Stimulated activated CD4-positive, alpha-beta T cell treated with anti-CD3 and anti-CD28 coated beads, Interleukin-4, amount 100 ng/mL, for 1 hour (primary cell): ENCODE data around the gene FKBP14.

Experiments used
- DNase-seq: peaks from one replicate; pipeline ENCODE4 v3.0.0-alpha.2; 2020

FKBP14 gene, protein sequence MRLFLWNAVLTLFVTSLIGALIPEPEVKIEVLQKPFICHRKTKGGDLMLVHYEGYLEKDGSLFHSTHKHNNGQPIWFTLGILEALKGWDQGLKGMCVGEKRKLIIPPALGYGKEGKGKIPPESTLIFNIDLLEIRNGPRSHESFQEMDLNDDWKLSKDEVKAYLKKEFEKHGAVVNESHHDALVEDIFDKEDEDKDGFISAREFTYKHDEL

DNA sequence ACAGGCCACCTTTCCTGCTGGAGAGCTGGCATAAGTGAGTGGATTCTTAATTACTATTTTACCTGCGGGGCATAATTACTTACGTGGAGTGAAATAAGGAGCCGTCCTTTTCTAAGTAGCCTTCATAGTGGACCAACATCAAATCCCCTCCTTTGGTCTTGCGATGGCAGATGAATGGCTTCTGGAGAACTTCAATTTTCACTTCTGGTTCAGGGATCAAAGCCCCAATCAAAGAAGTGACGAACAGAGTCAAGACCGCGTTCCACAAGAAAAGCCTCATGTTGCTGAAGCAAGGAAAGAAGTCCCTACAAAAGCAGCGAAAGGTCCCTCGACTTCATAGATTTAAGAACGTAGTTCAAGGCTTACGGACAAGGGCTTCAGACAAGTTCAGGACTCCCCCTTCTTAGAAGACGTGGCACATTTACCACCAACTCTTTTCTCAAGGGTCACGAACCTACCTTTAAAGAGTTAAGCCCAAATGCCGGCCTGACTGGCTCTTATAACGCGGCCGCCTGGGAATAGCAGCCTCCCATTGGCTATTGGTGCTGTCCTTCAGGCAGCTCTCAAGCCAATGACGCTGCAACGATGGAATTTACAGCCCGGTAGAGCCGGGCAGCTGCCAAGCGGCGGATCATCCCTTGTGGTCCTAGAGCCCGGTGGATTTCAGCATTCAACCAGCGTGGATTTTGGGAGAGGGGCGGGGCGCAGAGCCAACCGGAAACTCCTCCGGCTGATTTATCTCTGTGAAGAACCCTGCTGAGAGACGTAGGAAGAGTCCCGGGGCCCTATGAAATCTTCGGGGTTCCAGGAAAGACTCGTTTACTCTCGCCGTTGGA is at the start of gene FKBP14:
Gene FKBP14 (minus strand): TSS at position 474 of the 836 bp plus-strand sequence. CDS start 194 bp downstream, at position 280.
- DNase-seq, result peak; percentile 87

- DNase-seq, result no peak
Observed at GRCh38 chr7:30074422-30075030, 48.0 kb upstream of the FKBP14 start.

GRCh38 chr7:30072735-30073134 is 46.2 kb upstream of the FKBP14 start:
- DNase-seq, result no peak

DNA sequence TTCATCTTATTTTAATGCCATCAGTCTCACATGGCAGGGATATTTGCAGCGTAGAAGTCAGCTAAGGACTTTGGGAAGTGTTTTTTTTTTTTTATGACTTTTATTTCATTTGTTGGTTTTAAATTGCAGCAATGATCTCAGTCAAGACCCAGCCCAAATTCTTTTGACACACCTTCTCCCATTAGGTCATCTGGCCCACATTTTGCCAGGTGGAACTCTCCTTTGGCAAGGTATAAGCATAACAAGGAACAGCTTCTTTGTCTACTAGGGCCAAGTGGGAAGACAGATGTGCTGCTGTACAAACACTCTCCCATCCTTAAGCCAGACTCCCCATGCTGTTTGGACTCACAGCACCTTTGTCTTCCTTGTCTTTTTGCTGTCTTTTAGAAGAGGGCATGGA is 43.5 kb upstream of the FKBP14 start:
- no peak for DNase-seq

DNA sequence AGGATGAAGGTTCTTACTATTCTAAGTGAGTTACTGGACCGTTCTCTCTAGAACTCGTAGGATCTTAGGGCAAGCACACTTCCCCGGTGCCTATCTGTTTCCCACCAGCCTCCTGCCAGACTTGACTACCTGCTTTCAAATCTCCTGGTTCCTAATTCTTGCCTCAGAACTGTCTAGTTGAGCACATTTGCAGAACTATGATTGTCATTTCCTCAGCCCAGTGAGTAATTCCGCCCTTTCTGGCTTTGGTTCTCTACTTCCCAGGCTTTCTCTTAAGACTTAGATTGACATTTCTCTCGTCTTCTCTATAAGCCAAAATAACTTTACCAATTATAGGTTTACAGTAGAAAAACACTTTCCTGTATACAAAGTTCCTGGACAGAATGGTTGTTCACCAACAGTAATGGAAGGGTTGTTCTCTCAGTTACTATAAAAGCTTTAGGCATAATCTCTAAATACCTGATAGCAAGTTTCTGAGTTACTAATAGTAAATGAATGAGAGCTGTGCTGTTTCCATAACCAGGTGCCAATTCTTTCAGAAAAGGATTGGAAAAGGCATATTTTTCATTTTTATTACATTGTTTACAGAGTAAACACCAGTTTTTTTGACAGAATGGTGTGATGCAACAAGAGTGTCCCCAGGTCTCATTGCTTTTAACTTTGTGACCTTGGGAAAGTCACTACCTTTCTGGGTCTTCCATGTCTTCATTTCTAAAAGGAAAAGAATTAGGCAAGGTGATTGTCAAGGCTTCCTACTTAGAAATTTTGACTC is 42.8 kb upstream of the FKBP14 start:
- no peak for DNase-seq

DNA sequence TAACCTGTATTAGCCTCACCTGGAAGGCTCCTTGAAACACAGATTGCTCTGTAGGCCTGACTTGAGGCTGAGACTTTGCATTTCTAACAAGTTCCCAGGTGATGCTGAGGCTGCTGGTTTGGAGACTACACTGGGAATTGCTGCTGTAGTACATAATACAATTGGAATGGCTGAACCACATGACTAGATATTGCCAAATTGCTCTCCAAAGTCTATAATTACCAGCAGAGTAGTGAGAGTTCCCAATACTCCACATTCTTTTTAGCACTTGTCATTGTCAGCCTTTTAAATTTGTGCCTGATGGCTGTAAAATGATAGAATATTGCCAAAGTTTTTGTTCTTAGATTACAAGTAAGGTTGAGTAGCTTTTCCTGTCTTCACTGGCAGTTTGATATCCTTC is 41.6 kb upstream of the FKBP14 start:
- no peak for DNase-seq

- no peak for DNase-seq
Observed at GRCh38 chr7:30066687-30067086, 40.2 kb upstream of the FKBP14 start.

DNA sequence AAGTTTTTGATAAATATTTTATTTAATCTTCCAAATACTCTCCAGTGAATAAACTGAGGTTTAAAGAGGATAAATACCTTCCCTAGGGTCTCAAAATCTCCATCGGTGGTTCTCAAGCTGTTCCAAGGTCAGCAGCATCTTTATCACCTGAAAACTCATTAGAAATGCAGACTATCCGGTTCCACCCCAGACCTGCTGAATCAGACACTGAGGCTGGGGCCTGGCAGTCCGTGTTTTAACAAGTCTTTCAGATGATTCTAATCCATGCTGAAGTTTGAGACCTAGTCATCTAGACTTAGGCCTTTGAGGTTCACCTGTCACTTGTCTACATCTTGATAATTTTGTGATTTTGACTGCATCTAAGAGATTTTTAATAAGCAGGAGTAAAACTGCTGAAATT is 39.2 kb upstream of the FKBP14 start:
- DNase-seq, result no peak

DNA sequence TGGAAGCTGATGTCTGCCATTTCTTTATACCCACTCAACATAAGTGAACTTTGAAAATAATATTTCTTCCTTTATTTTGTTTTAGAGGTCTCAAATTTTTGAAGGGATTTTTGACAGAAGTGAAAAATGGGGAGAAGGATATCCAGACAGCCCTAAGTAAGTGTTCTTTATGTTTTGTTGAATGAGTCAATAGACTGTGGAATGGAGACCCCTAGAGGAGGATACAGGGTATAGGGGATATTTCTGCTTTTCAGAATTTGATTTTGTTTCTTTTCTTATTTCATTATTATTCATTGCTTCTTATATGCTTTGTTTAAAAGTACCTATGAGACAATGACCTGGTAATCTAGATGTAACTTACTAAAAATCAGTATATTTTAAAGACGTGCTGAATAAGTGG is 36.1 kb upstream of the FKBP14 start:
- DNase-seq, result no peak

- peak; percentile 34 for DNase-seq
Observed at GRCh38 chr7:30061786-30062185, 35.3 kb upstream of the FKBP14 start.

- no peak for DNase-seq
Observed at GRCh38 chr7:30057741-30058140, 31.2 kb upstream of the FKBP14 start.

- DNase-seq, result no peak
Observed at GRCh38 chr7:30053068-30053467, 26.6 kb upstream of the FKBP14 start.

DNA sequence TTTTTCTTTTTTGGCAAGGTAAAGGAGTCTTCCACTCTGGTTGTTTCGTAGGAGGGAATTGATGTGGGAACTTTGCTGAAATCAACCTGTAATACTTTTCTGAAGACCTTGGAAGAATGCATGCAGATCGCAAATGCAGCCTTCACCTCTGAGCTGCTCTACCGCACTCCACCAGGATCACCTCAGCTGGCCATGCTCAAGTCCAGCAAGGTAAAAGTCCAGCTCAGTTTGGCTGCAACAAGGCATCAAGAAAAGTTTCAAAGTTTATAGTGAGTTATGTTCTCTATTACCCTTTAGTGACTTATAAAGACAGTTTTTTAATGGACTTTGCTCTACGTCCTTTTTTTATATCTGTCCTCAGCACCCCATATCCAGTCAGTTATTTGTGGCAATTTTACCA is 22.7 kb upstream of the FKBP14 start:
- no peak for DNase-seq

DNA sequence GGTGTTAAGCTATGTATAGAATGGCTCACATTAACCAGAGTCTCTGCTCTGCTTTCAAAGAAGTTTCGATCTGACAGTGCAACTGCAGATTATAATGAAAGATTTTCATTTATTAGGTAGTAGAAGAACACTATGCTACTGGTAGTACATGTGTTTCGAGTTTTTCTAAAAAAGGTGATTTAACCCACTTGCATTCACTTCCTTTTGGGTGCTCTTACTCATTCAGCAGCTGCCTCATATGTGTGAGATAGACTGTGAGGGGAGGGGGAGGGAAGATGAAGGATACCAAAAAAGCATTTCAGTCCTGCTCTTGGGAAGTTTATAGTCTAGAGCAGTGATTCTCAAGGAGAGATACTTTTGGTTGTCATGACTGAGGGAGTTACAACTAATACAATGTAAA is 22.1 kb upstream of the FKBP14 start:
- no peak for DNase-seq

DNA sequence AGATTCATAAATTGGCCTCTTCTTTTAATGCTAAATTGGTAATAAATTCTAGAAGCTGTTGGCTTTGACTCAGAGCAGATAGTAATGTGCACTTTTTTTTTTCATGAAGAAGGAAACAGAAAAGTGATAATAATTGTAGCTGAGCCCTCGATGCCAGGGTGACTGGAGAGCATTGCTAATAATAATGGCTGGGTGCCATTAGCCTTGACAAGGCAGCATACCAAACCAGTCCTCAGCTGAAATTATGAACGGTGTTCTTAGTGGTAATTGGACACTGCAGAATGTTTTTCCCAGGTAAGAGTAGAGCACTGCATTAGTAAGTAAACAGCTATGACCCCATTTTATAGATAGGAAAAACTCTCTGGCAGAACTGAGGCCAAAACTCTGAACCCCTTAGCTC is 20.6 kb upstream of the FKBP14 start:
- DNase-seq, result no peak

GRCh38 chr7:30046127-30046770 is 19.7 kb upstream of the FKBP14 start:
- no peak for DNase-seq

- DNase-seq, result no peak
Observed at GRCh38 chr7:30041526-30042269, 15.2 kb upstream of the FKBP14 start.

DNA sequence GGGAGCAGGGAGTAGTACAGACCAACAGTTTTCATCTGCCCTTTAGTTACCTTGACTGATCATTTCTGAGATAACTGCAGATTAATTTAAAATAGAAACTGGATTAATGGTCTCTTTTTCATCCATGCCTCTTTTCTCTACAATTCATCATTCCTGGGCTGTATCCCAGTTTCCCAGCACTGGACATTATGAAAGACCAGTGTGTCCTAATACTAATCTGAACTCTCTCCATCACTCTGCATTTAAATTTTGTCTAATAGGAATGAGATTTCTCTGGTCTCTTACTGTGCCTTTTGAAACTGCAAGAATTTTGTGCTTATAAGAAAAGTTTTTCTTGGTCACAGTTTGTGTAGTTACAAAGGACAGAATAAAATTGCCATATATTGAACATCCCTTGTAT is 14.4 kb upstream of the FKBP14 start:
- DNase-seq, result no peak

- DNase-seq, result no peak
Observed at GRCh38 chr7:30038196-30038980, 11.9 kb upstream of the FKBP14 start.

DNA sequence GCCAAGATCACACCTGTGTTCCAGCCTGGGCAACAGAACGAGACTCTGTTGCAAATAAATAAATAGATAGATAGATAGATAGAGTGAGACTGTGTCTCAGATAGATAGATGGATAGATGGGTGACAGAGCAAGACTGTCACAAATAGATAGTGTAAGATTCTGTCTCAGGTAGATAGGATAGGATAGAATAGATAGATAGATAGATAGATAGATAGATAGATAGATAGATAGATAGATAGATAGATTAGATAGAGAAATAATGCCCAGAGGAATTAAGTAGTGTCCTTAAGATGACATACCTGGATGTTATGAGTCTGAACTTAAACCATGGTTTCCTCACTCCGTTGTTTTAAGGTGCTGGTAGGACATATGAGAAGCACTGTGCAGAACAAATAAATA is 9.7 kb upstream of the FKBP14 start:
- no peak for DNase-seq

DNA sequence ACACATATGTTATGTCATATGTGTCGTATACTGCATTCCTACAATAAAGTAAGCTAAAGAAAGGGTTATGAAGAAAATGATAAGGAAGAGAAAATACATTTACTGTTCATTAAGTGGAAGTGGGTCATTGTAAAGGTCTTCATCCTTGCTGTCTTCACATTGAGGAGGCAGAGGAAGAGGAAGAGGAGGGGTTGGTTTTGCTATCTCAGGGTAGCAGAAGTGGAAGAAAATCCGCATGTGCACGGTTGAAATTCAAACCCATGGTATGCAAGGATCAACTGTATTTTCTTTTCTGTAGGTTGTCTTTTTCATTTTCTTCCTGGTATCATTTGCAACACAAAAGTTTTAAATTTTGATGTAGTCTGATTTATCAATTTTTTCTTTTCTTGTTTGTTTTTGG is 8.0 kb upstream of the FKBP14 start:
- DNase-seq, result no peak
